Mucosa of descending colon (tissue), 3 donors: ENCODE data around the gene TTC23. TPM values are rescaled to one million over a fixed set of nuclear protein-coding genes. Genes with fewer than 3 reads are reported as not detected.

Experiments used
- ATAC-seq: fragments of 200-7000 bp; cut with Tn5 transposase; one replicate; pipeline ENCODE4 v1.9.1; 2020; ENCODE audit warnings: mild to moderate bottlenecking, moderate library complexity
- DNase-seq, 3 donors: peaks; one replicate each; pipeline ENCODE4 v3.0.0-alpha.2; 2020
- H3K36me3 ChIP-seq: fragments of 200-600 bp; one replicate; pipeline ENCODE4 v1.8.0; 2021; ENCODE audit warnings: low read depth, mild to moderate bottlenecking
- H3K4me1 ChIP-seq: fragments of 200-600 bp; one replicate; pipeline ENCODE4 v1.8.0; 2021; ENCODE audit warnings: low read depth, mild to moderate bottlenecking
- H3K4me3 ChIP-seq: fragments of 200-600 bp; one replicate; pipeline ENCODE4 v1.8.0; 2021; ENCODE audit warnings: mild to moderate bottlenecking
- H3K9me3 ChIP-seq: fragments of 200-600 bp; one replicate; pipeline ENCODE4 v1.8.0; 2021; ENCODE audit warnings: mild to moderate bottlenecking
- intact Hi-C, 2 donors: fragments of 100-400 bp; cut with DNase I in 1 of 2; cut with micrococcal nuclease in 1 of 2; formaldehyde crosslinking; loops; one replicate each; pipeline versions ENCODE4 v1.11.0 to v1.11.1; 2022; cut with DNase I, micrococcal nuclease
- total RNA-seq, 3 donors: library from RNA; stranded (reverse); fragmentation: NEBNext Ultra II Directional in 2 of 3; extraction: Animal tissue kit (Norgen Biotek cat#: 25700) in 2 of 3; gene quantifications; one replicate each; pipeline versions ENCODE4 v1.2.1 to v1.2.4, GENCODE V29; 2021 to 2023
- TF ChIP-seq, protein P1 (sequence below): fragments of 200-600 bp; IDR thresholded peaks from one replicate; pipeline ENCODE4 v1.8.0; 2022; ENCODE audit warnings: antibody characterized with exemption, mild to moderate bottlenecking
- donor health status: DM: no; HTN: no; CAD: no; lungs with moderate emphysema.
- donor health status: DM: no; HTN: no; CAD: no.
- donor health status: DM: no; HTN: yes; CAD: no.

Gene TTC23
- total RNA-seq, 3 donors from 2014 or later = 17.1 to 26.8 (median 19.6) TPM

DNA sequence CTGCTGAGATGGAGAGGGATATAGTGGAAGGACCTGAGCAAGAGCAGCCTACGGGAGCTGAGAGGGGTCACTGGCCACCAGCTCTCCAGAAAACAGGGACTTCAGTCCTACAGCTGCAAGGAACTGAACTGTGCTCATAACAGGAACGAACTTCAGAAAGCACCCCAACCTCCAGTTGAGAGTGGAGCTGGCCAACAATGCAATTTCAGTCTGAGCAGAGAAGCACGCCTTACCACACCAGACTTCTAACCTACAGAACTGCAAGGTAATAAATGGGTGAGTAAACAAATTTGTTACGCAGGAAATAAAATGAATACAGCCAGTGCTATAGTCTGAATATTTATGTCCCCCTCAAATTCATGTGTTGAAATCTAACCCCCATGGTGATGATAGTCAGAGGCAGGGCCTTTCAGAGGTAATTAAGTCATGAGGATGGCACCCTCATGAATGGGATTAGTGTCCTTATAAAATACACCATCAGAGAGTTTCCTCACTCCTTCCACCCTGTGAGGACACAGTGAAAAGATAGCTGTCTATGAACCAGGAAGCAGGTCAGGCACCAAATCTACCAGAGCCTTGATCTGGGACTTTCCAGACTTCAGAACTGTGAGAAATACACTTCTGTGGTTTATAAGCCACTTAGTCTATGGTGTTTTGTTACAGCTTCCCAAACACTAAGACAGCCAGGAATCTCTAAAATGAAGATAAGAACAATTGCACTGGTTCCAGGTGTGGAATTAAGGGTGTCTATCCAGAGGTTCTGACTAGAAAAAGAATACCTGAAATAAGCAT, 85.9 kb downstream of the TTC23 start:
- H3K4me1 ChIP-seq = no peaks in the 10 kb centered on the region
- H3K9me3 ChIP-seq = no peaks in the 10 kb centered on the region
- H3K4me3 ChIP-seq = no peak overlapping the region
- DNase-seq (no peak), ATAC-seq (peak; percentile 54)
- no peaks in the 10 kb centered on the region for H3K36me3 ChIP-seq
- TF ChIP-seq, protein P1, sequence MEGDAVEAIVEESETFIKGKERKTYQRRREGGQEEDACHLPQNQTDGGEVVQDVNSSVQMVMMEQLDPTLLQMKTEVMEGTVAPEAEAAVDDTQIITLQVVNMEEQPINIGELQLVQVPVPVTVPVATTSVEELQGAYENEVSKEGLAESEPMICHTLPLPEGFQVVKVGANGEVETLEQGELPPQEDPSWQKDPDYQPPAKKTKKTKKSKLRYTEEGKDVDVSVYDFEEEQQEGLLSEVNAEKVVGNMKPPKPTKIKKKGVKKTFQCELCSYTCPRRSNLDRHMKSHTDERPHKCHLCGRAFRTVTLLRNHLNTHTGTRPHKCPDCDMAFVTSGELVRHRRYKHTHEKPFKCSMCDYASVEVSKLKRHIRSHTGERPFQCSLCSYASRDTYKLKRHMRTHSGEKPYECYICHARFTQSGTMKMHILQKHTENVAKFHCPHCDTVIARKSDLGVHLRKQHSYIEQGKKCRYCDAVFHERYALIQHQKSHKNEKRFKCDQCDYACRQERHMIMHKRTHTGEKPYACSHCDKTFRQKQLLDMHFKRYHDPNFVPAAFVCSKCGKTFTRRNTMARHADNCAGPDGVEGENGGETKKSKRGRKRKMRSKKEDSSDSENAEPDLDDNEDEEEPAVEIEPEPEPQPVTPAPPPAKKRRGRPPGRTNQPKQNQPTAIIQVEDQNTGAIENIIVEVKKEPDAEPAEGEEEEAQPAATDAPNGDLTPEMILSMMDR = no peak
- intact Hi-C loops = no loop called here

DNA sequence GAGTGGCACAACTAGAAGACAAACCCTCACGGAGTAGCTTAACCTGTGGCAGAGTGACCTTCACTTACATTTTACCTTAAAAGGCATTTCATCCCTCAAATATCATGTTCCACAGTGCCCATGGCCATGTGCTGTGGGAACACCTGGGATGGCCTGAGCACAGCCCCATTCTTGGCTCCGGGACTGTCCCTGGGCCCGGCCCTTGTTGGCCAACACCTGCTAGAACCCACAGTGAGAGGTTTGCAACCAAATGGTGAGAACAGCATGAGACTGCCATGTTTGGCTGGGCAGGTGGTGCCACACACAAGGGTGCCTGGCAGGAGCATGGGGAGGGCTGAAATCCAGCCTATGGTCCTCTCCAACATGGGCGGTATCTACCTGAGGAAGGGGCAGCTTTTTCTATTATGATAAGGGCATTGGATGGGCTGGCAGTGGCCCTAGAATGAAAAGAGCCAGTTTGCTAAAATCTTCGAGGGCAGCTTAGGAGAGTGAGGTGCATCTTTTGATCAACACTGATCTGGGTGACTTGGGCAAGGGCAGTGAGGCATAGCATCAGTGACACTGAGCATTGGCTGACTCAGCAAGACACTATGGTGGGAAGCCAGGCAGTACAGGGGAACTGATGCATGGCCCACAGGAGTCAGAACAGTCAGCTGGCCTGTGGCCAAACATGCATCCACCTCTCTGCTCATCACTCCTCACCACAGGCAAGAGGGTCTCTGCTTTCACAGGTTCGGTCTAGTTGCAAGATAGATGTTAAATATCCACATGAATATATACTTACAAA, 90.6 kb downstream of the TTC23 start:
- no peaks in the 10 kb centered on the region for H3K36me3 ChIP-seq
- DNase-seq (no peak), ATAC-seq (no peak)
- no peaks in the 10 kb centered on the region for H3K4me1 ChIP-seq
- intact Hi-C loops = no loop called here
- TF ChIP-seq, protein P1 = no peak
- no peaks in the 10 kb centered on the region for H3K9me3 ChIP-seq
- no peak overlapping the region for H3K4me3 ChIP-seq

DNA sequence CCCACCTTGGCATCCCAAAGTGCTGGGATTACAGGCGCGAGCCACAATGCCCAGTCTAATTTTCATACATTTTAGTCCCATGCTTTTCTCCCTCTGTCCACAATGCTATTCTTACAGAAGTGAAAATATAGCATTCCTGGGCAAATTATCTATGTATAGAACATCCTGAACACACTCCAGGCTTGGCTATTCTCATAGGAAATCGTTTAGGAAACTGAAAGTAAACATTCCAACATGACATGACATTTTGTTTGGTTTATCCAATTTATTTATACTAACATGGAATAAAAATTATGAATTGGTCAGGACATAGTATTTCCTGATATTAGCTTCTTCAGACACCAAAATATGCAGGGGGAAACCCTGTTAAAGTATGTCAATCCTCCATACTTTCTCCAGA, 91.9 kb downstream of the TTC23 start:
- ATAC-seq = no peak
- intact Hi-C loops = no loop called here
- H3K9me3 ChIP-seq = no peaks in the 10 kb centered on the region
- H3K4me1 ChIP-seq = no peaks in the 10 kb centered on the region
- TF ChIP-seq, protein P1 = no peak
- DNase-seq = no peak
- H3K36me3 ChIP-seq = no peaks in the 10 kb centered on the region
- H3K4me3 ChIP-seq = no peak overlapping the region

DNA sequence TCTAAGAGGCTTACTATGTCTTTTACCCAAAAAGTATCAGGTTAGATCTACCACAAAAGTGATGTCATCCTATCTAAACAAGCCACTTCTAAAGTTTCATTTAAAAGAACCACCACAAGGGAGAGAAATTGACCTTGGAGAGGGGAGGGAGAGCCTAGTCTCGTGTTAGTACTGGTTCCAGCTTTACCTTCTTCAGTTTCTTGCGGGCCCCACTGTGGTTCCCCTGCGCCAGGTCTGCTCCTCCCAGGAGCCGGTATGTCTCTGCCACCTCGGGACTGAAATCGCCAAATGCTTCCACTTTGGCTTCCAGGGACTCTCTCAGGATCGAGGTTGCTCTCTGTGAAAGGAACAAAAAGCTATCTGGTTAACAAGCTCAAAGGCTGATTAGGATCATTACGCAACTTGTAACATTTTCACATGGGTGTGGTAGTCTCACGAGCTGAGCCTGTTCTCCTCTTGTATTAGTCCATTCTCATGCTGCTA, 93.4 kb downstream of the TTC23 start:
- Histone ChIP-seq H3K4me1 (no peaks in the 10 kb centered on the region), H3K36me3 (no peaks in the 10 kb centered on the region), H3K4me3 (no peak overlapping the region), H3K9me3 (no peaks in the 10 kb centered on the region)
- ATAC-seq = peak; percentile 73
- intact Hi-C loops = no loop called here
- TF ChIP-seq, protein P1 = no peak
- no peak for DNase-seq

DNA sequence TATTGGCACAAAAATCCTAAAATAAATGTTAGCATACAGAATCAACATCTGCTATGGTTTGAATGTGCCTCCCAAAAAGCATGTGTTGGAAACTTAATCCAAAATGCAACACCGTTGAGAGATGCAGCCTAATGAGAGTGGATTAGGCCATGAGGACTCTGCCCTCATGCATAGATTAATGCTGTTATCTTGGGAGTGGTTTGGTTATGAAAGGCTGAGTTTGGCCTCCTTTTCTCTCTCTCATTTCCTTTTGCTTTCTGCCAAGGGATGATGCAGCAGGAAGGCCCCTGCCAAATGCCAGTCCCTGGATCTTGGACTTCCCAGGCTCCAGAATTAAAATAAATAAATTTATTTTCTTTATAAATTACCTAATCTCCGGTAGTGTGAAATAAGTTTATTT, 95.1 kb downstream of the TTC23 start:
- DNase-seq = no peak
- Histone ChIP-seq H3K4me3 (no peak overlapping the region), H3K9me3 (no peaks in the 10 kb centered on the region), H3K4me1 (no peaks in the 10 kb centered on the region), H3K36me3 (no peaks in the 10 kb centered on the region)
- intact Hi-C loops = no loop called here
- ATAC-seq = peak; percentile 66
- TF ChIP-seq, protein P1 = no peak
